Keratinocyte (primary cell): Measurements from ENCODE around the gene NDUFV1. TPM values are rescaled to one million over a fixed set of nuclear protein-coding genes. Genes with fewer than 3 reads are reported as not detected.

Source experiments
- DNase-seq: peaks from one replicate; pipeline ENCODE4 v3.0.0-alpha.2; 2011; ENCODE audit warnings: low read depth, missing footprints, low spot score
- FAIRE-seq: peaks from 2 replicates; lab custom pipeline; 2011; peaks lifted over from hg19 to GRCh38; lab: Jason Lieb, UNC
- H2AFZ ChIP-seq: 2 replicates; pipeline ENCODE4 v1.6.0; 2012; ENCODE audit warnings: low read length, control low read depth, inconsistent platforms; ENCODE audit not compliant: control insufficient read depth
- H3K27ac ChIP-seq: 2 replicates; pipeline ENCODE4 v1.5.1; 2011; ENCODE audit warnings: low read length; ENCODE audit not compliant: control insufficient read depth, insufficient read depth
- H3K27me3 ChIP-seq: 3 replicates; pipeline ENCODE4 v1.6.0; 2011; ENCODE audit warnings: low read length; ENCODE audit not compliant: control insufficient read depth, insufficient read depth; ENCODE audit errors: extremely low read depth
- H3K36me3 ChIP-seq, 2 experiments: 2 replicates in 1 of 2; 3 replicates in 1 of 2; pipeline ENCODE4 v1.5.1; 2011; ENCODE audit warnings: low read length in 2 of 2, mild to moderate bottlenecking in 1 of 2; ENCODE audit not compliant: control insufficient read depth in 2 of 2, insufficient read depth in 2 of 2; ENCODE audit errors: extremely low read depth in 1 of 2
- H3K4me1 ChIP-seq: 3 replicates; pipeline ENCODE4 v1.5.1; 2011; ENCODE audit warnings: low read length; ENCODE audit not compliant: control insufficient read depth, insufficient read depth; ENCODE audit errors: extremely low read depth
- H3K4me2 ChIP-seq: 3 replicates; pipeline ENCODE4 v1.6.0; 2011; ENCODE audit warnings: low read depth, low read length; ENCODE audit not compliant: control insufficient read depth, insufficient read depth; ENCODE audit errors: extremely low read depth
- H3K4me3 ChIP-seq, 3 experiments: fragments of 200-600 bp in 1 of 3; sonication (generic) in 1 of 3; 2 replicates in 2 of 3; 3 replicates in 1 of 3; pipeline ENCODE4 v1.5.1; 2011 to 2016; ENCODE audit warnings: low read length in 3 of 3, mild to moderate bottlenecking in 3 of 3, control low read depth in 2 of 3, inconsistent platforms in 1 of 3, low read depth in 1 of 3, mixed read lengths in 1 of 3, mixed run types in 1 of 3, moderate library complexity in 1 of 3; ENCODE audit not compliant: control insufficient read depth in 2 of 3, insufficient read depth in 2 of 3; ENCODE audit errors: extremely low read depth in 1 of 3
- H3K79me2 ChIP-seq: 2 replicates; pipeline ENCODE4 v1.6.0; 2012; ENCODE audit warnings: low read length; ENCODE audit not compliant: control insufficient read depth, insufficient read depth
- H3K9ac ChIP-seq: 3 replicates; pipeline ENCODE4 v1.6.0; 2011; ENCODE audit warnings: low read length; ENCODE audit not compliant: control insufficient read depth, insufficient read depth; ENCODE audit errors: extremely low read depth
- H3K9me1 ChIP-seq: 3 replicates; pipeline ENCODE4 v1.6.0; 2011; ENCODE audit warnings: low read length; ENCODE audit not compliant: control insufficient read depth, insufficient read depth; ENCODE audit errors: extremely low read depth
- H3K9me3 ChIP-seq: 2 replicates; pipeline ENCODE4 v1.5.1; 2012; ENCODE audit warnings: low read depth, low read length; ENCODE audit not compliant: control insufficient read depth
- H4K20me1 ChIP-seq: 3 replicates; pipeline ENCODE4 v1.6.0; 2011; ENCODE audit warnings: low read length; ENCODE audit not compliant: control insufficient read depth, insufficient read depth; ENCODE audit errors: extremely low read depth
- EZH2 ChIP-seq: IDR thresholded peaks from one replicate; pipeline ENCODE4 v1.6.1; 2012; ENCODE audit warnings: inconsistent platforms, mild to moderate bottlenecking, low read length, moderate library complexity
- dilution Hi-C: fragments of 300-500 bp; cut with MboI; formaldehyde crosslinking; loops from one replicate; pipeline ENCODE4 v1.7.0; 2020; ENCODE audit warnings: low sequenced_read_pairs; ENCODE audit not compliant: extremely low pct_ligation_motif_present
- polyA plus RNA-seq, 5 experiments: library from polyadenylated mRNA; depleted of rRNA in 3 of 5; stranded (reverse) in 3 of 5; stranded (forward) in 1 of 5; unstranded in 1 of 5; fragments of >200 nt; gene quantifications; 1 replicate in 1 of 5; 2 replicates in 3 of 5; 3 replicates in 1 of 5; pipeline versions ENCODE4 v1.2.1 to v1.2.3, GENCODE V29; 2011 to 2012; ENCODE audit warnings: missing spikeins in 2 of 5, low read depth in 1 of 5, low replicate concordance in 1 of 5
- TF ChIP-seq, protein P1 (sequence below), 3 experiments: IDR thresholded peaks in 1 of 3; conservative IDR thresholded peaks in 1 of 3; optimal IDR thresholded peaks in 1 of 3; 2 replicates in 2 of 3; 3 replicates in 1 of 3; pipeline versions ENCODE3 to v1.5.1; 2011; ENCODE audit warnings: low read length in 3 of 3, mild to moderate bottlenecking in 3 of 3, moderate library complexity in 2 of 3, control low read depth in 1 of 3, inconsistent platforms in 1 of 3; ENCODE audit not compliant: insufficient read depth in 2 of 3; ENCODE audit errors: extremely low read depth in 1 of 3

The NDUFV1 gene
- polyA plus RNA-seq, 1 donor (not counting 4 experiments of a cell fraction or from before 2014, with no cell fraction given): 102 TPM

DNA sequence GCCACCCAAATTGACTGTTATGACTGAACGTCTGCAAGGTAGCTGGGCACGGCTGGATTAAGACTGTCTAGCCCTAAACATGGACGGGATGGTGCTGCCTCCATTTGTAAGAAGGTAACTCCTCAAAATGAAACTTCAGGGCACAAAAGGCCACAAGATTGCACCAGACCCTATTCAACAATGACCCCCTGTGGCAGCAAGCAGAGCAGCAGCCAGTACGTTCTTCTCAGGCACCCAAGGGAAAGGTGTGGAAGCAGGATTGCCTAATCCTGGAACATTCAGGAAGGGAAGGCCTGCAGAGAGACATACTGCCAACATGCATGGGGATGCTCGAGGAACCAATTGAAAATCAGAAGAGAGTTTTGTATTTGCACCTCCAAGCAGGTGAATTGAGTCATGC is 37.3 kb downstream of the NDUFV1 start:
- FAIRE-seq: no peak
- dilution Hi-C loops: no loop called here

DNA sequence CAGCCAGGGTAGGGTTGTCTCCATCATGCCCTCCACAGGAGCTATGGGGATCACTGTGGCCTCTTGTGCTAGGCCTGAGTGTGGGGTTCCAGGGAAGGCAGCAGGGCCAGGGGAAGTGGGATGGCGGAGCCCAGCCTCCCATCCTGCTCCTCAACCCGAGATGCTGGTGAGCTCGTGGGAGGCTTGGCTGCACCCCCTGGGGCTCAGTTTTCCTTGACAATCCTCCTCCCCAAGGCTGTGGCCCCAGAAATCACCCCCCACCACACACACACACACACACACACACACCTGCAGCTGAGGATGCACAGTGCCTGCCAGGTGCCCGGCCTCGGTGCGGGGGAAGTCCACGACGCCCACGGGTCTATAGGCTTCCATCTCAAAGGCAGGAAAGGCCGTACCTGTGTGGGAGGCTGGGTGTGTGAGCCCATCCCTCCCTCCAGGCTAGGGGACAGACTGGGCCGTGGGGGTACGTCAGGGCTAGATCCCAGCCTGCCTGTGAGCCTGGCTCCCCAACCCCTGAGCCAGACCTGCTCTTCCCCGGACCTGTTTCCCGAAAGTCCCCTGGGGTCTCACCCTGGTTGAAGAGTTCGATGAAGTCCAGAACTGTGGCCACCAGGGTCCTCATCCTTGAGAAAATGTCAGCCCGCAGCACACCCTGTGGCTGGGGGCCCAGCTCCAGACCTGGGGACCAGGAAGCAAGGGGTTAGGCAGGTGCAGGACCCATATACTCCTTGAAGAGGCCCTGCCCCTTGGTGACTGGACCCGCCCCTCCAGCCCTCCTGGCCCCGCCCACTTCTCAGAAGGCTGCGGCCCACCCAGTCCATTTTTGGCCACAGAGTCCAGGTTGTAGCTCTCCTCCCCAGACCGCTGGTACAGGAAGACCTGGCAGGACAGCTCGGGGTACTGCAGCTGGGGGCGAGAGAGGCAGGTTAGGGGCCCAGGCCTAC is 38.0 kb downstream of the NDUFV1 start:
- Histone ChIP-seq H3K4me2 (no peak overlapping the region), H3K4me3 (no peak overlapping the region), H3K9me1 (no peaks in the 10 kb centered on the region), H3K27me3 (peaks cover 7% of the 10 kb centered on the region), H3K79me2 (no peaks in the 10 kb centered on the region), H3K9ac (no peak overlapping the region), H3K4me1 (no peaks in the 10 kb centered on the region), H3K9me3 (no peaks in the 10 kb centered on the region), H3K27ac (no peak overlapping the region), H3K36me3 (no peaks in the 10 kb centered on the region), H4K20me1 (no peaks in the 10 kb centered on the region), H2AFZ (no peak overlapping the region)
- FAIRE-seq (no peak), DNase-seq (no peak)
- dilution Hi-C loops: no loop called here
- no peak for TF ChIP-seq EZH2
- TF ChIP-seq, protein P1, sequence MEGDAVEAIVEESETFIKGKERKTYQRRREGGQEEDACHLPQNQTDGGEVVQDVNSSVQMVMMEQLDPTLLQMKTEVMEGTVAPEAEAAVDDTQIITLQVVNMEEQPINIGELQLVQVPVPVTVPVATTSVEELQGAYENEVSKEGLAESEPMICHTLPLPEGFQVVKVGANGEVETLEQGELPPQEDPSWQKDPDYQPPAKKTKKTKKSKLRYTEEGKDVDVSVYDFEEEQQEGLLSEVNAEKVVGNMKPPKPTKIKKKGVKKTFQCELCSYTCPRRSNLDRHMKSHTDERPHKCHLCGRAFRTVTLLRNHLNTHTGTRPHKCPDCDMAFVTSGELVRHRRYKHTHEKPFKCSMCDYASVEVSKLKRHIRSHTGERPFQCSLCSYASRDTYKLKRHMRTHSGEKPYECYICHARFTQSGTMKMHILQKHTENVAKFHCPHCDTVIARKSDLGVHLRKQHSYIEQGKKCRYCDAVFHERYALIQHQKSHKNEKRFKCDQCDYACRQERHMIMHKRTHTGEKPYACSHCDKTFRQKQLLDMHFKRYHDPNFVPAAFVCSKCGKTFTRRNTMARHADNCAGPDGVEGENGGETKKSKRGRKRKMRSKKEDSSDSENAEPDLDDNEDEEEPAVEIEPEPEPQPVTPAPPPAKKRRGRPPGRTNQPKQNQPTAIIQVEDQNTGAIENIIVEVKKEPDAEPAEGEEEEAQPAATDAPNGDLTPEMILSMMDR (optimal IDR thresholded peaks at IDR 0.05 in 1 of 3, IDR thresholded peaks at IDR 0.05 in 1 of 3, conservative IDR thresholded peaks at IDR 0.05 in 1 of 3; ENCODE audit: extremely low read depth in 1 of 3, insufficient read depth in 2 of 3, low read length in 3 of 3): no peak

More for the DNA sequence above, 37.3 kb downstream of the NDUFV1 start:
- Histone ChIP-seq H3K9me1 (no peaks in the 10 kb centered on the region), H3K79me2 (no peaks in the 10 kb centered on the region), H2AFZ (no peak overlapping the region), H3K36me3 (no peaks in the 10 kb centered on the region), H3K27ac (no peak overlapping the region), H3K9ac (no peak overlapping the region), H4K20me1 (no peaks in the 10 kb centered on the region), H3K4me2 (no peak overlapping the region), H3K4me1 (no peaks in the 10 kb centered on the region), H3K9me3 (no peaks in the 10 kb centered on the region), H3K4me3 (no peak overlapping the region), H3K27me3 (peaks cover 11% of the 10 kb centered on the region)
- no peak for DNase-seq
- TF ChIP-seq EZH2: no peak
- TF ChIP-seq, protein P1 (optimal IDR thresholded peaks at IDR 0.05 in 1 of 3, IDR thresholded peaks at IDR 0.05 in 1 of 3, conservative IDR thresholded peaks at IDR 0.05 in 1 of 3; ENCODE audit: extremely low read depth in 1 of 3, insufficient read depth in 2 of 3, low read length in 3 of 3): peak; percentile 43 to 58 (median 55)
